PC-9 (cell line): Measurements from ENCODE around the gene SBF2. TPM values are rescaled to one million over a fixed set of nuclear protein-coding genes. Genes with fewer than 3 reads are reported as not detected.

Experiments used
- BruUV-seq: library from RNA; stranded (reverse); fragments of 400-500 nt; replicated peaks from 2 replicates; lab custom pipeline; 2021; lab: Mats Ljungman, UMichigan
- CTCF ChIA-PET: fragments of 300-600 bp; sonication (Branson Sonifier 250); formaldehyde crosslinking; loops from one replicate; lab custom pipeline; 2022; ENCODE audit warnings: antibody characterized with exemption; lab: Charles Lee
- POLR2A ChIA-PET: fragments of 300-600 bp; sonication (Branson Sonifier 250); formaldehyde crosslinking; loops from one replicate; lab custom pipeline; 2022; ENCODE audit warnings: antibody characterized with exemption; ENCODE audit not compliant: unreplicated experiment; lab: Charles Lee
- DNase-seq, 2 experiments: peaks; one replicate each; pipeline versions ENCODE4 v3.0.0 to v3.0.0-alpha.2; 2015 to 2022; ENCODE audit warnings: mixed read lengths in 1 of 2
- H2AFZ ChIP-seq: fragments of 200-600 bp; sonication (generic); 2 replicates; pipeline ENCODE4 v1.8.1; 2017; ENCODE audit warnings: antibody characterized with exemption
- H3F3A ChIP-seq: fragments of 200-600 bp; sonication (generic); 2 replicates; pipeline ENCODE4 v1.8.1; 2017; ENCODE audit warnings: antibody characterized with exemption, mild to moderate bottlenecking, low read depth; ENCODE audit not compliant: insufficient read depth
- H3K27ac ChIP-seq: fragments of 200-600 bp; sonication (generic); 2 replicates; pipeline ENCODE4 v1.6.1; 2016; ENCODE audit warnings: mixed run types
- H3K27me3 ChIP-seq: fragments of 200-600 bp; sonication (generic); 2 replicates; pipeline ENCODE4 v1.6.1; 2016; ENCODE audit warnings: low read depth, mixed run types; ENCODE audit not compliant: insufficient read depth
- H3K36me3 ChIP-seq: fragments of 200-600 bp; sonication (generic); 2 replicates; pipeline ENCODE4 v1.6.1; 2016; ENCODE audit warnings: low read depth, mixed run types
- H3K4me1 ChIP-seq: fragments of 200-600 bp; sonication (generic); replicated peaks from 2 replicates; pipeline ENCODE4 v1.6.1; 2016; ENCODE audit warnings: mixed run types; ENCODE audit not compliant: insufficient read depth
- H3K4me2 ChIP-seq: fragments of 200-600 bp; sonication (generic); 2 replicates; pipeline ENCODE4 v1.6.1; 2017; ENCODE audit warnings: mixed run types
- H3K4me3 ChIP-seq: fragments of 200-600 bp; sonication (generic); 2 replicates; pipeline ENCODE4 v1.6.1; 2016; ENCODE audit warnings: mixed run types
- H3K79me2 ChIP-seq: fragments of 200-600 bp; sonication (generic); 2 replicates; pipeline ENCODE4 v1.6.1; 2017; ENCODE audit warnings: low read depth, mixed run types
- H3K9me2 ChIP-seq: fragments of 200-600 bp; sonication (generic); 2 replicates; pipeline ENCODE4 v1.8.1; 2017; ENCODE audit warnings: mild to moderate bottlenecking; ENCODE audit not compliant: insufficient read depth
- H3K9me3 ChIP-seq: fragments of 200-600 bp; sonication (generic); 2 replicates; pipeline ENCODE4 v1.8.1; 2016; ENCODE audit warnings: low read depth; ENCODE audit not compliant: insufficient read depth
- H4K20me1 ChIP-seq: fragments of 200-600 bp; sonication (generic); 2 replicates; pipeline ENCODE4 v1.8.1; 2017; ENCODE audit not compliant: insufficient read depth
- EZH2 ChIP-seq: fragments of 200-600 bp; sonication (generic); IDR thresholded peaks from 2 replicates; pipeline ENCODE4 v1.8.0; 2017; ENCODE audit warnings: antibody characterized with exemption, low read depth
- intact Hi-C: fragments of 100-400 bp; cut with micrococcal nuclease; formaldehyde crosslinking; loops from one replicate; pipeline ENCODE4 v1.10.0; 2022; ENCODE audit not compliant: unreplicated experiment
- total RNA-seq: library from RNA; stranded (reverse); gene quantifications from 2 replicates; pipeline ENCODE4 v1.2.3, GENCODE V29; 2021
- TF ChIP-seq, protein P1 (sequence below): fragments of 200-600 bp; sonication (generic); conservative IDR thresholded peaks from 2 replicates; pipeline ENCODE4 v1.6.1; 2017; ENCODE audit warnings: mixed run types, antibody characterized with exemption, mild to moderate bottlenecking, moderate library complexity

SBF2 gene
- total RNA-seq, 1 experiment from 2014 or later = 18.6 TPM

DNA sequence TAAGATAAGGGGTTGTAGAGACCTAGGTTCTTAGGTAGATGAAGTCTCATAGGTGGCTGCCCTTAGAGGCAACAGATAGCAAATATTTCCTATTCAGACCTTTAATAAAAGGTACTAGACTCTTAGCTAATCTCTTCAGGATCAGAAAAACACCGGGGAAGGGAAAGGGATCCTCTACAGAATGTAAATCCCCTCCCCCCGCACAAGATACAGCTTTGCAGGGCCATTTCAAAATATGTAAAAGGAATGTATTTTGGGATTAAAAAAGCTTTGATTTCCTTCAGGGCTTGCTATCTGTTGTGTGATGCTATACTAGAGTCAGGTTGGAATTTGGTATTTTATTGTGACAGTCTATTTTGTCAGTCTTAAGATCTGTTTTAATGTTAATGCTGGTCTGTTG, 517.0 kb downstream of the SBF2 start:
- ChIA-PET CTCF (no interaction called here), POLR2A (no interaction called here)
- no peaks in the 10 kb centered on the region for H3K4me1 ChIP-seq
- no peak for DNase-seq
- no peaks in the 10 kb centered on the region for H3K27me3 ChIP-seq
- H3K9me2 ChIP-seq = no peaks in the 10 kb centered on the region
- H2AFZ ChIP-seq = no peak overlapping the region
- no peaks in the 10 kb centered on the region for H4K20me1 ChIP-seq
- intact Hi-C loops = no loop called here
- no TSS peak for BruUV-seq
- H3K9me3 ChIP-seq = no peaks in the 10 kb centered on the region
- no peaks in the 10 kb centered on the region for H3F3A ChIP-seq
- H3K4me3 ChIP-seq = no peak overlapping the region
- H3K36me3 ChIP-seq = no peaks in the 10 kb centered on the region
- TF ChIP-seq, protein P1, sequence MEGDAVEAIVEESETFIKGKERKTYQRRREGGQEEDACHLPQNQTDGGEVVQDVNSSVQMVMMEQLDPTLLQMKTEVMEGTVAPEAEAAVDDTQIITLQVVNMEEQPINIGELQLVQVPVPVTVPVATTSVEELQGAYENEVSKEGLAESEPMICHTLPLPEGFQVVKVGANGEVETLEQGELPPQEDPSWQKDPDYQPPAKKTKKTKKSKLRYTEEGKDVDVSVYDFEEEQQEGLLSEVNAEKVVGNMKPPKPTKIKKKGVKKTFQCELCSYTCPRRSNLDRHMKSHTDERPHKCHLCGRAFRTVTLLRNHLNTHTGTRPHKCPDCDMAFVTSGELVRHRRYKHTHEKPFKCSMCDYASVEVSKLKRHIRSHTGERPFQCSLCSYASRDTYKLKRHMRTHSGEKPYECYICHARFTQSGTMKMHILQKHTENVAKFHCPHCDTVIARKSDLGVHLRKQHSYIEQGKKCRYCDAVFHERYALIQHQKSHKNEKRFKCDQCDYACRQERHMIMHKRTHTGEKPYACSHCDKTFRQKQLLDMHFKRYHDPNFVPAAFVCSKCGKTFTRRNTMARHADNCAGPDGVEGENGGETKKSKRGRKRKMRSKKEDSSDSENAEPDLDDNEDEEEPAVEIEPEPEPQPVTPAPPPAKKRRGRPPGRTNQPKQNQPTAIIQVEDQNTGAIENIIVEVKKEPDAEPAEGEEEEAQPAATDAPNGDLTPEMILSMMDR = no peak
- no peak for TF ChIP-seq EZH2
- no peak overlapping the region for H3K4me2 ChIP-seq
- no peaks in the 10 kb centered on the region for H3K79me2 ChIP-seq
- no peak overlapping the region for H3K27ac ChIP-seq

DNA sequence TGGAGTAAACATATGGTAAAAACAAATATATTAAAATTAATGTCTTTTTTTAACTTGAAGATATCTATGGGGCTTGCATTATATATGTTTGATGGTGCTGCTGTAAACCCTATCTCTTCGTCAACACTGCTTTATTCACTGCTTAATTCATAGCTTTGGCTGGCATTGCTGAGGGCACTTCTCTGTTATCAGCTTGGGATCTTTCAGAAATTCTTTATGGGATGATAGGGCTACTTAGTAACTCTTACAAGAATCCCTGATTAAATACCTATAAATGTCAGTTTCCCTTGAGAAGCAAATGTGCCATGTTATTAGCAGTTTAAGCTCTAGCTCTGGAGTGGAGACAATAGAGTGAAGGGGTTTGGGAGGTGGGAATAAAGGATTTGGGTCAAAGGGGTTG, 517.8 kb downstream of the SBF2 start:
- ChIA-PET CTCF (interaction anchor here (0.6 kb wide), 1 partner anchor 157 kb away, joined by 7 read pairs; no protein-coding TSS in a partner anchor), POLR2A (no interaction called here)
- Histone ChIP-seq H3K4me3 (no peak overlapping the region), H3K9me2 (no peaks in the 10 kb centered on the region), H2AFZ (no peak overlapping the region), H3K36me3 (no peaks in the 10 kb centered on the region), H4K20me1 (no peaks in the 10 kb centered on the region), H3F3A (no peaks in the 10 kb centered on the region), H3K9me3 (no peaks in the 10 kb centered on the region), H3K4me2 (no peak overlapping the region), H3K27ac (no peak overlapping the region), H3K27me3 (no peaks in the 10 kb centered on the region), H3K79me2 (no peaks in the 10 kb centered on the region), H3K4me1 (no peaks in the 10 kb centered on the region)
- no peak for DNase-seq
- intact Hi-C loops = no loop called here
- TF ChIP-seq, protein P1 = no peak
- TF ChIP-seq EZH2 = no peak
- no TSS peak for BruUV-seq

DNA sequence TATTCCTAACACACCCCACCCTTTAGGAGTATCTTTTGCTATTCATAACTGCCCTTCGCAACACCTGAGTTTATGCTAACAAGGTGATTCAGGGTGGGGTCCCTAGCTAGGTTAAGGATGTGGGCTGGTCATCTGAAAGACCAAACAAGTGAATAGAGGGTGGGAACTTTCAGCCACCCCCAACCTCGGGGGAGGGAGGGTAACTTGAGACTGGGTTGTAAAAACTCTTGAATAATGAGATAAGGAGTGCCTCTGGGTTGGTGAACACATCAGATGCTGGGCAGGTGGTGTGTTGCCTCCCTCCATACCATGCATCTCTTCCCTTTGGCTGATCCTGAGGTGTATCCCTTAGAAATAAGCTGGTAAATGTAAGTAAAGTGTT, 518.6 kb downstream of the SBF2 start:
- no peak overlapping the region for H3K4me2 ChIP-seq
- no peaks in the 10 kb centered on the region for H3K36me3 ChIP-seq
- no peaks in the 10 kb centered on the region for H3K4me1 ChIP-seq
- H3K27ac ChIP-seq = no peak overlapping the region
- no peaks in the 10 kb centered on the region for H3K79me2 ChIP-seq
- H3K9me2 ChIP-seq = no peaks in the 10 kb centered on the region
- CTCF ChIA-PET = interaction anchor here (0.6 kb wide), 1 partner anchor 156 kb away, joined by 7 read pairs; no protein-coding TSS in a partner anchor
- no peaks in the 10 kb centered on the region for H3F3A ChIP-seq
- BruUV-seq = no TSS peak
- DNase-seq = no peak
- intact Hi-C loops = no loop called here
- no peak overlapping the region for H3K4me3 ChIP-seq
- H3K27me3 ChIP-seq = no peaks in the 10 kb centered on the region
- no peaks in the 10 kb centered on the region for H3K9me3 ChIP-seq
- POLR2A ChIA-PET = no interaction called here
- no peaks in the 10 kb centered on the region for H4K20me1 ChIP-seq
- TF ChIP-seq, protein P1 = no peak
- TF ChIP-seq EZH2 = no peak
- no peak overlapping the region for H2AFZ ChIP-seq
